ENCODE measurements around the gene UFM1.

UFM1 gene

DNA sequence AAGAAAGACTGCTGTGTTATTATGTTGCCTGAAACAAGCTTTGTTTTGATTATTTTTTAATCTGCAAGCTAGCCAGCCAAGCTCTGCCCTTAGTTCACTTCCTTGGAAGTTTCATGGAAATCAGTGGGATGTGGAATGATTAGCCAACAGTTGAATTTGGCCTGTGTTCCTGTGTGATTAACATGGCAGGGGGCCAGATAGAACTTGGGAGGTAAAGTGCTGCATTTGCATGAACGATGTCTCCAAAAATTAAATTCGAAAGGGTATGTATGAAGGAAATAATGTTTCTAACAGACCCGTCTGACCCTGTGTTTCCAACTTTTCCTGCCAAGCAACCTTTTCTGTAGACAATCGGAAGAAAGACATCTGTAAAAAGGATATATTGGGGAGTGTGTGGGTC lies 32.2 kb downstream of the UFM1 start:
- TF ChIP-seq, protein P1, sequence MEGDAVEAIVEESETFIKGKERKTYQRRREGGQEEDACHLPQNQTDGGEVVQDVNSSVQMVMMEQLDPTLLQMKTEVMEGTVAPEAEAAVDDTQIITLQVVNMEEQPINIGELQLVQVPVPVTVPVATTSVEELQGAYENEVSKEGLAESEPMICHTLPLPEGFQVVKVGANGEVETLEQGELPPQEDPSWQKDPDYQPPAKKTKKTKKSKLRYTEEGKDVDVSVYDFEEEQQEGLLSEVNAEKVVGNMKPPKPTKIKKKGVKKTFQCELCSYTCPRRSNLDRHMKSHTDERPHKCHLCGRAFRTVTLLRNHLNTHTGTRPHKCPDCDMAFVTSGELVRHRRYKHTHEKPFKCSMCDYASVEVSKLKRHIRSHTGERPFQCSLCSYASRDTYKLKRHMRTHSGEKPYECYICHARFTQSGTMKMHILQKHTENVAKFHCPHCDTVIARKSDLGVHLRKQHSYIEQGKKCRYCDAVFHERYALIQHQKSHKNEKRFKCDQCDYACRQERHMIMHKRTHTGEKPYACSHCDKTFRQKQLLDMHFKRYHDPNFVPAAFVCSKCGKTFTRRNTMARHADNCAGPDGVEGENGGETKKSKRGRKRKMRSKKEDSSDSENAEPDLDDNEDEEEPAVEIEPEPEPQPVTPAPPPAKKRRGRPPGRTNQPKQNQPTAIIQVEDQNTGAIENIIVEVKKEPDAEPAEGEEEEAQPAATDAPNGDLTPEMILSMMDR (IDR thresholded peaks at IDR 0.05; ENCODE audit: control insufficient read depth, insufficient read depth, low read depth, low read length, missing control alignments), result no peak
- no peak for DNase-seq (ENCODE audit: low read depth)
- H3K4me3 ChIP-seq (ENCODE audit: control insufficient read depth, low read depth, low read length), result no peak overlapping the region

DNA sequence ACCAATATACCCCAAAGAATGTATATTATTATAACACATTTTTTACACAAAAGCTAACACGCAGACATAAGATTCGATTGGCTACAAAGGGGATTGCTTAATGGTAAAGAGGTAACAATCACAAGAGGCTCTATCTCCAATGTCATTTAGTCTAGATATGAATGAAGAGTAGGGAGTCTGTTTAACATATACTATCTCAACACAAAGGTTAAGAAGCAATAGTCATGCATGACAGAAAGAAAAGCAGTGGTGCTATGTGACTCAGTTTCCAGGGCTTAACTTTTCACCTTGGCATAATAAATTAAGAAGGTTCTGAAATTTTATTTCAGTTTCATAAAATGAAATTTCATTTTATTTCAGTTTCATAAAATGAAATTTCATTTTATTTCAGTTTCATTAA lies 33.3 kb downstream of the UFM1 start:
- no peak for DNase-seq (ENCODE audit: low read depth)

DNA sequence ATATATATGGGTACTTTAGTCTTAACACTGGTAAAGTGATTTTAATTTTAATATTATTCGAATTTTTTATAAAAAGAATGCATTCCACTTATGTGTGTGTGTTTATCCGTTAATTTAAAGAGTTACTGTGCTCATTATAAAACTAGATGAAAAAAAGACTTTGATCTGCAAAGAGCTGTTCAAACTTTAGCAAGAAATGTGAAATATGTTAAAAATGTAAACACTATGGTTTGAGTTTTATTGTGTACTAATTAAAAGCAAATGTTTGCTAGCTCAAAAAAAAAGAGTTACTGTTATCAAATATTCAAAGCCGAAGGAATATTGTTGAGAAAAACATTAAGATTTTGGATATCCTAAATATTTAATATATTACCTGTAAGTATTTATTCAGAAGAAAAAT lies 34.5 kb downstream of the UFM1 start:
- DNase-seq (ENCODE audit: low read depth), result no peak
- no peak overlapping the region for H3K4me3 ChIP-seq (ENCODE audit: control insufficient read depth, low read depth, low read length)
- TF ChIP-seq, protein P1 (IDR thresholded peaks at IDR 0.05; ENCODE audit: control insufficient read depth, insufficient read depth, low read depth, low read length, missing control alignments), result no peak

More for the DNA sequence above, 33.3 kb downstream of the UFM1 start:
- H3K4me3 ChIP-seq (ENCODE audit: control insufficient read depth, low read depth, low read length), result no peak overlapping the region
- TF ChIP-seq, protein P1 (IDR thresholded peaks at IDR 0.05; ENCODE audit: control insufficient read depth, insufficient read depth, low read depth, low read length, missing control alignments), result no peak

DNA sequence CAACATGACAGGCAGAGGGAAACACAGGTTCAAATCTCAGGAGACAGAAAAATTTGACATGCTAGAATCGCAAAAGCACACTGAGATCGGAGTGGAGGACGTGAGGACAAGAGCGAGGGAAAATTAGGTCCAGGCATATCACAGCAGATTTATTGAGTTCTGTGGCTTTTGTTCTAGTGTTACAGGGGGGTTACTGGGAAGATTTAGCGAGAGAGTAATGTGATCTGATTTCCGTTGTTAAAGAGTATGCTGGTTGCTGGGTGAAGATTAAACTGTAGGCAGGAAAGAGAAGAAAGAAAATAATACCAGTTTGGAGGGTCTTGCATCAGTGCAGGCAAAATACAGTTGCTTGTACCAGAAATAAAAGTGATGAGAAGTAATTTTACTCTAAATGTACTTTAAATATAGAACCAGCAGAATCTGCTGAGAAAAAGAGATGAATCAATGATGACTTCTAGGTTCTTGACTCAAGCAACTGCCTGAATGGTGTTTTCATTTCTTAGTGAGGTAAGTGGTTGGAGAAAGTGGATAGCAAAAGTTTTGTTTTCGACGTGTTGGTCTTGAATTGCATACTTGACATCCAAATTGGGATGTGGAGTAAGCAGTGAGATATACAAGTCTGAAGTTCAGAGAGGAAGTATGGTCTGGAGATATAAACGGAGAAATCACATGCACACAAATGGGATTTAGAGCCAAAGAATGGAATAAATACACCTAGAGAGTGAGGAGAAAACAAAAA lies 35.7 kb downstream of the UFM1 start:
- TF ChIP-seq, protein P1 (IDR thresholded peaks at IDR 0.05; ENCODE audit: control insufficient read depth, insufficient read depth, low read depth, low read length, missing control alignments), result no peak
- H3K4me3 ChIP-seq (ENCODE audit: control insufficient read depth, low read depth, low read length), result no peak overlapping the region
- no peak for DNase-seq (ENCODE audit: low read depth)

DNA sequence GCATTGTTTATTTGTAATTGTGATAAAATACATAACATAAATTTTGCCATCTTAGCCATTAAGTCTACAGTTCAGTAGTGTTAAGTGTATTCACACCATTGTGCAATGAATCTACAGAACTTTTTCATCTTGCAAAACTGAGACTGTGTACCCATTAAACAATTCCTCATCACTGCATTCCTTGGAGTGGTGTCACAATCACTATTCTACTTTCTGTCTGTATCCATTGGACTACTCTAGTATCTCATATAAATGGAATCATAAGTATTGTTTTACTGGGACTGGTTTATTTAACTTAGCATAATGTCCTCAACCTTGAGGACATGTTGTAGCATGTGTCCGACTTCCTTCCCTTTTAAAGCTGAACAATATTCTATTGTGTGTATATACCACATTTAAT lies 36.8 kb downstream of the UFM1 start:
- no peak overlapping the region for H3K4me3 ChIP-seq (ENCODE audit: control insufficient read depth, low read depth, low read length)
- TF ChIP-seq, protein P1 (IDR thresholded peaks at IDR 0.05; ENCODE audit: control insufficient read depth, insufficient read depth, low read depth, low read length, missing control alignments), result no peak
- DNase-seq (ENCODE audit: low read depth), result no peak

DNA sequence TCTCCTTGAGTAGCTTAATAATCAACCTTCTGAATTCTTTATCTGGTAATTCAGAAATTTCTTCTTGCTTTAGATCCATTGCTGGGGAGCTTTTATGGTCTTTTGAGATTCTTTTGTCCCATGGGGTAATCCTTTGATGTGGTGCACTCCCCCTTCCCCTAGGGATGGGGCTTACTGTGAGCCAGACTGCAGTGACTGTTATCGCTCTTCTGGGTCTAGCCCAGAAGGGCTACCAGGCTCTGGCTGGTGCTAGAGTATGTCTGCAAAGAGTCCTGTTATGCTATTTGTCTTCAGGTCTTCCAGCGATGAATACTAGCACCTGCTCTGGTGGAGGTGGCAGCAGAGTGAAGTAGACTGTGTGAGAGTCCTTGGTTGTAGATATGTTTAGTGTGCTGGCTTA lies 41.7 kb downstream of the UFM1 start:
- DNase-seq (ENCODE audit: low read depth), result no peak

More for the DNA sequence above, 41.7 kb downstream of the UFM1 start:
- TF ChIP-seq, protein P1 (IDR thresholded peaks at IDR 0.05; ENCODE audit: control insufficient read depth, insufficient read depth, low read depth, low read length, missing control alignments), result no peak
- no peak overlapping the region for H3K4me3 ChIP-seq (ENCODE audit: control insufficient read depth, low read depth, low read length)
